Measurements from ENCODE around the gene TCF12.

Gene TCF12

GRCh38 chr15:57282686-57283085 lies 364.2 kb downstream of the TCF12 start:
- no peak for DNase-seq

DNA sequence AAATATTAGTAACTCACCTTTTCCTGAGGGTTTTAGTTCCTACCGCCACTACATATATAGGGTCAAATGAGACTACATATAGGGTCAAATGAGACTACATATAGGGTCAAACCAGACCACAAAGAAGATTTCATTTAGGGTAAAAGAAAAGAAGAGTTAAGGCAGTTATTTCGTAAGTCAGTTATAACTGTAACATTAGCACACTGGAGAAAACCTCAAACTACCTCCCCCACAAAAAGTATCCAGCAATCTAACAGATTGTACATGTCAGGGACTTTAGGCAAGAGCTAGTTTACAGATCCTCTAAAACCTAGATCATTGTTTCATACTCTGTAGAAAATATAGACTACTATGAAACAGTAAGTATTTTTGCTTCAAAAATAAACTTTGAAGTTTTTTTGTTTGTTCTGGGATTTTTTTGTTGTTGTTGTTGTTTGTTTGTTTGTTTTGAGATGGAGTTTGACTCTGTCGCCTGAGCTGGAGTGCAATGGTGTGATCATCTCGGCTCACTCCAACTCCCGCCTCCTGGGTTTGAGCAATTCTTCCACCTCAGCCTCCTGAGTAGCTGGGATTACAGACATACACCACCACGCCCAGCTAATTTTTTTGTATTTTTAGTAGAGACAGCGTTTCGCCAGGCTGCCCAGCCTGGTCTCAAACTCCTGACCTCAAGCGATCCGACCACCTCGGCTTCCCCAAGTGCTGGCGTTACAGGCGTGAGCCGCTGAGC lies 365.5 kb downstream of the TCF12 start:
- DNase-seq: no peak

- DNase-seq: no peak
These were observed 366.1 kb downstream of the TCF12 start for GRCh38 chr15:57284535-57284934.

- no peak for DNase-seq
These were observed 366.9 kb downstream of the TCF12 start for GRCh38 chr15:57285386-57285785.

DNA sequence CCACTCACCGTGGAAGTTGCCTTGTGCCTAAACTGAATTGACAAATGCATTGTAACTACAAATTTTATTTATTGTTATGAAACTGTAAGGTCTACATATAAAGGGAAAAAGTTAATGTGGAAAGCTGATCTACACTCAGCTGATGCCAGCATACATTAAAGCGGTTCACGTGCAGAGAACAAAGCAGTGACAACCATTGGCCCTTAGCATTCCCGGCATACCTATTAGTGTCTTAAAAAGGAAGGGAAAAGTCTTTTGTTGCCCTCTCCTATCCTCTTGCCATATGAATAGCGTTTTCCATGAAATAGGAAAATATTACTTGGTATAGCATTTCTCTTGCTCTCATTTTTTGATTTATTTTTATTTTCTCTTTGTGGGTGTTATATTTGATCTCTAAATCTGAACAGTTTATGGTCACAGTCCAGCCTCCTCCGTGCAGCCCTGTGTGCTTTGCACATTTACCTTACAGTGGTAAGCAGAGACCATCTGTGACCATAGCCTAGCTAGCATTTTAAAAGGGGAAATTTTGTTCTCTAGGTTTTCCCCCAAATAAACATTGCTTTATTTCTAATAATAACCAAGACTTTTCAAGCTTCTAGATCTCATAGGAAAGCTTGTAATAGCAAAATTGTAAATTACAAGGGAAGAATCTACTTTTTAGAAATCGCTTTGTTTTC lies 368.1 kb downstream of the TCF12 start:
- DNase-seq: no peak

DNA sequence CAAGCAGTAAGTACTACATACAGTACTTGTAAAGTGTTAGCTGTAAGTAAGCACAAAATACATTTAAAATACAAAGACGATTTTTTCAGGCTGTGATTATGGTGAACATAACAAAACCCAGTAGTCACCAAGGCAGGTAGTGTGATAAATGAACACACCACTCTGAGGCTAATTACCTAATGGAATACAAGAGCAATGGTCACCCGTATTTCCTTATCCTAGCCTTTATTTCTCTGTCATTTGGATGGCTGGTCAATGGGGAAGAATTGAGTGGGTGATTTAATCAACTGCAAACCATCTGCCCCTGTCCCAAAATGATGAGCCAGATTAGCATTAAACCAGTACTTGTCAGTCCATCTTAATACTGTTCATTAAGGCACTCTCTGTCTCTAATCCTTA lies 368.7 kb downstream of the TCF12 start:
- no peak for DNase-seq

DNA sequence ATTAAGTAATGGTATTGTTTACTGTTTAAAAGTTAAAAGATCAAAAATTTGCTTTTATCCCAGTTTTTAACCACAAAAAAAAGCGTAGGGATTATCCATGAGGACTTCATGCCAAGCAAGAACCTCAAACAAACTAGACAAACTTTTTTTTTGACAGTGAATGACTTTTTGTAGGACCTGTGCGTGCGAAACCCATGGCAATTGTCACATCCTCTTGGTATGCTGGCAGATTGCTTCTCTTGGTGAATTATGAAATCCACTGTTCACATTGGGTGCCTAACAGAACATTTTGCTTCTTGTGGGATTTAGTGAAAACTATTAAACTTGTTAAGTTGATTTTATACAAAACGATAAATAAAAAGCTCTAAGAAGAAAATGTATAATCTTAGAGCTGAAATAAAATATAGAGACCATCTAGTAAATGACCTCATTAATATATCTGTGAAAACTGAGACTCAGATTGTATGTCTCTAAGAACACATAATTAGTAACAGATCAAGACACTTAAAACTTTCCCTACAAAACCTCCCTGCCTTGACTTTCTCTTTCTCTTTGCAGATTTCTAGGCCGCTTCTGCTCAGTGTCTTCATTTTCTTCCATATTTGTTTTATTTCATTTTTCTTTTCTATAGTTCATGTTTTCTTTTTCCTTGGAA lies 370.6 kb downstream of the TCF12 start:
- no peak for DNase-seq

GRCh38 chr15:57290187-57290586 lies 371.7 kb downstream of the TCF12 start:
- DNase-seq: no peak

- no peak for DNase-seq
These were observed 372.4 kb downstream of the TCF12 start for GRCh38 chr15:57290826-57291225.

- no peak for DNase-seq
These were observed 378.2 kb downstream of the TCF12 start for GRCh38 chr15:57296473-57297162.

- no peak for DNase-seq
These were observed 378.7 kb downstream of the TCF12 start for GRCh38 chr15:57297163-57297593.

GRCh38 chr15:57297630-57298029 lies 379.2 kb downstream of the TCF12 start:
- DNase-seq: no peak

GRCh38 chr15:57298204-57298603 lies 379.8 kb downstream of the TCF12 start:
- DNase-seq: no peak

GRCh38 chr15:57298843-57299550 lies 380.6 kb downstream of the TCF12 start:
- no peak for DNase-seq

GRCh38 chr15:57301307-57301706 lies 382.9 kb downstream of the TCF12 start:
- no peak for DNase-seq

DNA sequence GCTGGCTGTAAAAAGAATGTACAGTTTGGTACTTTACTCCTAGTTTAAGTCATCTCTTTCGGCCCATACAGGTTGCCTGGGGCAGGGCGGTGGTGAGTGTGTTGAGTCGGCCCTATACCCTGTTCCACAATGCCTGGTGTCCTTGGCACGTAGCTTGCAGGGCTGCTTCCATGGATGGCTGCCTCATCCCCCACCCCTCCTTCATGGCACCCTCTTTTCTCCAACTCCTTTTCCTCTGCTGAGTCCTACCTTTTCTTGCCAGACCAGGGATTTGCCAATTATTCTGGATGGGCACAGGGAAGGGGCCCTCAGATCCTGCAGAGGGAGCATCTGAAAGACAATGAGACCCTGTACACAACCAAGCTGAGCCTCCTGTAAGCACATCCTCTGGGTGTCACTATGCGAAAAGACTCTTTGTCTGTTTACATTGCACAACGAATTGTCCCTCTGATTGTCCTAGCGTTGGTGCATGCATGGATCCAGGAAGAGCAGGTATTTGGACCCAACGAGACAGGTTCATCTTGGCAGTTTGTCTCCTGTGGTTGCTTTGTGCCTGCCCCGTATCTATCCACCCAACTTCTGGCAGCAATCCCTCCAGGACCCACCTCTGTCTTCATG lies 384.3 kb downstream of the TCF12 start:
- DNase-seq: no peak

DNA sequence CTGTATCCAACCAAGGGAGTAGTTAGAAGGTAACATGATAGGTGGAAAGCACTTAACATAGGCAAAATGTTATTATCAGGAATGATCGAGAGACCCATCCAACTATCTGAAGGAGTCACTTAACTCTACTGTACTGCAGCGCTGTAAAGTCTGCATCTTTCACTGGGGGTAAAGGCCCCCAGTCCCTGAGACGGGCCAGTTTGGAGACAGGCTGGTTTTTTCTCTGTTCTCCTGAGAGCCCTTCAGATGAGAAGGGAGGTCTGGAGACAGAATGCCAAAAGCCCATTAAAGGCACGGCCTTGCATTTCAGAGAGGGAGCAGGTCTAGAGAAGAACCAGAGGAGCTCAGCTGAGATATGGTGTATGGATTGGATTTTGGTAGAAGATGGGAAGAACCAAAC lies 386.6 kb downstream of the TCF12 start:
- DNase-seq: no peak

DNA sequence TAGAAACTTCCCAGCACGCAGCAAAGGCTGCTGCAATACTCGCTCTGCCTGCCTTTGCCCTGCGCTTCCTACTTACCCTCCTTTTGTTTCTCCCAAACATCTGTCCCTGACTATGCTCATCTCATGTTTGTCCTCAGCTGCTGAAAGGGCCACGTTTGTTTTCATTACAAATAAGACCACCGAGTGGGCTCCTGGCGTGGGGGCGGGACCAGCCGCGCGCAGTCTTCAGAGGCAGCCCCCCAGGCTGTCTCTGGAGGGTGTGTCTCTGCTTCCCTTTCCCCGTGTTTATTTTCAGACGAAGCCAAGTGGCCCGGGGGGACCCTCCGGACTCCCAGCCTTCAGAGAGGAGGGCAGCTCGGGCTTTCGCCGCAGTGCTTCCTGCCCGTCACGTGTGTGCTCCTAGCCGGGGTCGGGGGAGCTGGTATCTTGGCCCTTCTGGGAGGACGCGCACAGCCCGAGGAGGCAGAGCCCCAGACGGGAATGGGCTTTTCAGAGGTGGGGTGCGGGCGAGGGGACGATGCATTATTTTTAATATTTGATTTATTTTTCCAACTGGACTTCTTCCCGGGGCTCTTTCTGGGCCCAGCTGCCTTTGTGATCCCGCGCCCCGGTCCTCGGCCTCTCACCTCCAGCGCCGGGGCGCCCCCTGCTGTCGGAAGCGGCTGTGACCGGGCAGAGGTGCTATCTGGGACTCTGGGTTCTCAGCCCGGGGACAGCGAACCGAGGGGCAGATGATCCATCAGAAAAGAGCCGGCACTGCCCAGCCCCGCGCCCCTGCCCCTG lies 387.9 kb downstream of the TCF12 start:
- DNase-seq: peak; percentile 89

DNA sequence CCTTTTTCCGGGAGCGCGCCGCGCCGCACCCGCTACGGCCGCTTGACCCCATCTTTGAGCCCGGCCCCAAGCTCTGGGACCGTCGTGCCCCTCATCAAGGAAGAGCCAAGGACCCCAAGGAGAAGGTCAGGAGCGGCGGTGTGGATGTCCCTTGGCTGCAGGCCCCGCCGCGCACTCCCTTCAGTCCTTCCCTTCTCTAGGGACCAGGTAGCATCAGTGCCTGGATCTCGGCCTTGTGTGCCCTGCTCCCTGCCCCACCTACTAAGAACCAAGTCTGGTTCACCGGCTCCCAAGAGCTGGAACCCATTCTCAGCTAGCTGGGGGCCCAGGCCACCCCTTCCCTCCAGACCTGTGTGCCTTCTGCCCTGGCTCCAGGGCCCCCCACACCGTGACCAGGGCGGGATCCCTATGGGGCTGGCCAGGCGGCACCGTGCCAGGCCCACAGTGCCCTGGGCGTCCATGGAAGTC lies 388.5 kb downstream of the TCF12 start:
- no peak for DNase-seq

DNA sequence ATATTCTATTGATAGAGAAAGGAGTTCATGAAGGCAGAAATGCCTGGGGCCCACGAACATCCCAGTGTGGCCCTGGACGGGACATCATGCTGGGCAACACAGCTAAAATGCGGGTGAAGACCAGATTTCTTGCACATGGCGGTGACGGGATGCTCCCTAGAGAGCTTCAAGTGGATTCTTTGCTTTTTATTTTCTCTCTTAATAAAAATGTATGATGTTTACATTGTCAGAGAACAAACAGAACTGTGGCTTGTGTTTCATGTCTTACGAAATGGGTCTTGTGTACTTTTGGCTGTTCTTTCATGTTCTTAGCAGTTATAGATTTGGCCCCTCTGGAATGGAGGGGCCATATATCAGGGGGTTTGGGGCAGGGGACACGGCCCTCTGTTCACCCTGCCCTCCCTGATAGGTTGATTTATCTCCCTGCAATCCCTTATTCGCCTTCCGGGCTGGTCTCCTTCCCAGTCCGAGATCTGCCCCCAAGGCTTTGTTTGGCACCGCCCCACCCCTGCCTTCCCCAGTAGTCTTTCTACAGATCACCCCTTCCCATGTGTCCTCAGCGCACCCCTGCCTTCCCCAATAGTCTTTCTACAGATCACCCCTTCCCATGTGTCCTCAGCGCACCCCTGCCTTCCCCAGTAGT lies 389.2 kb downstream of the TCF12 start:
- no peak for DNase-seq

DNA sequence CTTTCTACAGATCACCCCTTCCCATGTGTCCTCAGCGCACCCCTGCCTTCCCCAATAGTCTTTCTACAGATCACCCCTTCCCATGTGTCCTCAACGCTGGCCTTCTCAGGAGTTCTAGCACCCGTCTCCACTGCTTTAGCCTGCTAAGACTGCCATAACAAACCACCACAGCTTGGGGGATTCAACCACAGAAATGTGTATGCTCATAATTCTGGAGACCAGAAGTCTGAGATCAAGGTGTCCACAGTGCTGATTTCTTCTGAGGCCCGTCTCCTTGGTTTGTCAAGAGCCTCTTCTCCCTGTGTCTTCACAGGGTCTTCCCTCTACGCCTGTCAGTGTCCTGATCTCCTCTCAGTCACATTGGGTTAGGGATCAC lies 389.7 kb downstream of the TCF12 start:
- no peak for DNase-seq
